Osteoblast (primary cell): ENCODE data around the gene ARSA. TPM values are rescaled to one million over a fixed set of nuclear protein-coding genes. Genes with fewer than 3 reads are reported as not detected.
A peak's percentile ranks its signal among the peaks of the same experiment; 100 is the strongest.

ENCODE experiments used
- DNase-seq: peaks from one replicate; pipeline ENCODE4 v3.0.0; 2011; ENCODE audit warnings: low spot score, mixed read lengths; ENCODE audit not compliant: insufficient read length; ENCODE audit errors: missing footprints
- H2AFZ ChIP-seq: 2 replicates; pipeline ENCODE4 v1.6.0; 2011; ENCODE audit warnings: mild to moderate bottlenecking, low read length
- H3K27ac ChIP-seq: 2 replicates; pipeline ENCODE4 v1.5.1; 2011; ENCODE audit warnings: mild to moderate bottlenecking, low read depth, low read length, moderate library complexity
- H3K27me3 ChIP-seq: 2 replicates; pipeline ENCODE4 v1.6.0; 2012; ENCODE audit warnings: mild to moderate bottlenecking, control low read depth, inconsistent platforms, low read length, moderate library complexity; ENCODE audit not compliant: insufficient read depth
- H3K36me3 ChIP-seq: 2 replicates; pipeline ENCODE4 v1.5.1; 2011; ENCODE audit warnings: mild to moderate bottlenecking, low read length, control low read depth, moderate library complexity; ENCODE audit not compliant: insufficient read depth
- H3K4me1 ChIP-seq: 2 replicates; pipeline ENCODE4 v1.5.1; 2011; ENCODE audit warnings: mild to moderate bottlenecking, low read length, control low read depth, moderate library complexity; ENCODE audit not compliant: insufficient read depth
- H3K4me2 ChIP-seq: 2 replicates; pipeline ENCODE4 v1.6.0; 2011; ENCODE audit warnings: mild to moderate bottlenecking, low read length; ENCODE audit not compliant: insufficient read depth
- H3K4me3 ChIP-seq: fragments of 200-600 bp; sonication (generic); 3 replicates; pipeline ENCODE4 v1.5.1; 2012; ENCODE audit warnings: mild to moderate bottlenecking, low read length, inconsistent platforms; ENCODE audit not compliant: insufficient read depth
- H3K79me2 ChIP-seq: 2 replicates; pipeline ENCODE4 v1.6.0; 2012; ENCODE audit warnings: mild to moderate bottlenecking, low read length, control low read depth, inconsistent platforms; ENCODE audit not compliant: insufficient read depth
- H3K9me3 ChIP-seq: 2 replicates; pipeline ENCODE4 v1.5.1; 2011; ENCODE audit warnings: low read depth, low read length, control low read depth
- H4K20me1 ChIP-seq: 2 replicates; pipeline ENCODE4 v1.6.0; 2012; ENCODE audit warnings: mild to moderate bottlenecking, low read length, control low read depth; ENCODE audit not compliant: insufficient read depth
- total RNA-seq: library from RNA; depleted of rRNA; stranded (reverse); fragments of >200 nt; gene quantifications from 2 replicates; pipeline ENCODE4 v1.2.3, GENCODE V29; 2012
- TF ChIP-seq, protein P1 (sequence below): IDR thresholded peaks from 2 replicates; pipeline ENCODE4 v1.5.1; 2011; ENCODE audit warnings: mild to moderate bottlenecking, low read depth, low read length, moderate library complexity; ENCODE audit errors: extremely low read depth

ARSA gene
- total RNA-seq, 1 donor: 38.4 TPM

DNA sequence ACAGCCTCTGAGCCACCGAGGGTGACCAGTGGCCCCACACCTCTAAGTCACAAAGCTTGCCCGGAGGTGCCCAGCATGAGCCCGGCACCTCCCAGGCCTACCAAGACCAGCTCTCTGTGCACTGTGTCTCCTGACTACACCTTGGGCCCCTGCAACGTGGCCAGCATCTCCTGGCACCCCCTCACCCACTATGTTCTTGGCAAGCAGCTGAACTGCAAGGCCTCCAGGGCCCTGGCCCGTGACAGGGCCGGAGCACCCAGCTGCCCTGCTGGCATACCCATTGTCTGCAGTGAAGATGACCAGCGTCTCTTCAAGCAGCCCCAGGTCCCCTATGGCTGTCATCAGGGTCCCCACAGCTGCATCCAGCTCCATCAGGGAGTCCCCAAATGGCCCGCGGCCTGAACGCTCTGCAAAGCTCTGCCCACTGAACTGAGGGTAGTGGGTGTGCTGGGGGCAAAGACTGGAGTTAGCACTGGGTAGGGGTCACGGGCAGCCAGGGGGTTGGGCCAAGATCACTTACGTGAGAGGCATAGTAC is 1.6 kb downstream of the ARSA start:
- H3K4me2 ChIP-seq: no peak overlapping the region

DNA sequence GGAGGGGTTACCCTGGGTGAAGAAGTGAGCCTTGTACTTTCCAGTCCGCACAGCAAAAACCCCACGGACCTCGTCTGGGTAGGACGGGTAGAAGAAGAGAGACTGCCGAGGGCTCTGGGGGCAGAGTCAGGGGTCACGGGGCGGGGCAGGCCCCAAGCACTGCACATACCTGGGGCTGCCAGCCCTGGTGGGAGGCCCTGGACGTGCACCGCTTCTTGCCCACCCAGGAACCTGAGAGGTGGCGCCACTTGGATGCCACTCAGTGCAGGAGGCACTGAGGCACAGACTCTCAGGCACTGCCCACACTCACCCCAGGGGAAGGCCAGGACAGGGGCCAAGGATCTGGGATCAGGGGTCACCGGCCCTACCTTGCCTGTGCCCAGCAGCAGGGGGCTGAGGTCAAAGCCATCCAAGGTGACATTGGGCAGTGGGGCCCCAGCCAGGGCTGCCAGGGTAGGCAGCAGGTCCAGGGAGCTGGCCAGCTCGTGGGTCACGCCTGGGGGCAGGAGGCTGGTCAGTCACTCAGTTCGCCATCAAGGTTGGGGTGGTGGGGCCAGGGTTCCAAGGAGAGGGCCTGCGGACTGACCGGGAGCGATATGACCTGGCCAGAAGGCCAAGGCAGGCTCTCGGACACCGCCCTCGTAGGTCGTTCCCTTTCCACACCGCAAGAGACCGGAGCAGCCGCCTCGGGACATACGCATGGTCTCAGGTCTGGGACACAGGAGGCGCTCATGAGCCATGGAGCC is 2.2 kb downstream of the ARSA start:
- no peak overlapping the region for H3K27ac ChIP-seq
- H3K4me3 ChIP-seq: no peak overlapping the region
- H3K79me2 ChIP-seq: peaks cover 5% of the 10 kb centered on the region
- no peak overlapping the region for H2AFZ ChIP-seq
- peak; percentile 49 for DNase-seq
- peaks cover 12% of the 10 kb centered on the region for H3K27me3 ChIP-seq
- H3K4me1 ChIP-seq: peaks cover 20% of the 10 kb centered on the region
- TF ChIP-seq, protein P1, sequence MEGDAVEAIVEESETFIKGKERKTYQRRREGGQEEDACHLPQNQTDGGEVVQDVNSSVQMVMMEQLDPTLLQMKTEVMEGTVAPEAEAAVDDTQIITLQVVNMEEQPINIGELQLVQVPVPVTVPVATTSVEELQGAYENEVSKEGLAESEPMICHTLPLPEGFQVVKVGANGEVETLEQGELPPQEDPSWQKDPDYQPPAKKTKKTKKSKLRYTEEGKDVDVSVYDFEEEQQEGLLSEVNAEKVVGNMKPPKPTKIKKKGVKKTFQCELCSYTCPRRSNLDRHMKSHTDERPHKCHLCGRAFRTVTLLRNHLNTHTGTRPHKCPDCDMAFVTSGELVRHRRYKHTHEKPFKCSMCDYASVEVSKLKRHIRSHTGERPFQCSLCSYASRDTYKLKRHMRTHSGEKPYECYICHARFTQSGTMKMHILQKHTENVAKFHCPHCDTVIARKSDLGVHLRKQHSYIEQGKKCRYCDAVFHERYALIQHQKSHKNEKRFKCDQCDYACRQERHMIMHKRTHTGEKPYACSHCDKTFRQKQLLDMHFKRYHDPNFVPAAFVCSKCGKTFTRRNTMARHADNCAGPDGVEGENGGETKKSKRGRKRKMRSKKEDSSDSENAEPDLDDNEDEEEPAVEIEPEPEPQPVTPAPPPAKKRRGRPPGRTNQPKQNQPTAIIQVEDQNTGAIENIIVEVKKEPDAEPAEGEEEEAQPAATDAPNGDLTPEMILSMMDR: no peak
- peaks cover 3% of the 10 kb centered on the region for H4K20me1 ChIP-seq
- no peak overlapping the region for H3K4me2 ChIP-seq
- no peaks in the 10 kb centered on the region for H3K9me3 ChIP-seq
- H3K36me3 ChIP-seq: no peaks in the 10 kb centered on the region

More for the DNA sequence above, 1.6 kb downstream of the ARSA start:
- H3K4me1 ChIP-seq: peaks cover 14% of the 10 kb centered on the region
- peaks cover 5% of the 10 kb centered on the region for H3K79me2 ChIP-seq
- TF ChIP-seq, protein P1: no peak
- H3K4me3 ChIP-seq: no peak overlapping the region
- DNase-seq: no peak
- H2AFZ ChIP-seq: no peak overlapping the region
- H3K36me3 ChIP-seq: no peaks in the 10 kb centered on the region
- H3K9me3 ChIP-seq: no peaks in the 10 kb centered on the region
- H3K27ac ChIP-seq: no peak overlapping the region
- peaks cover 5% of the 10 kb centered on the region for H3K27me3 ChIP-seq
- H4K20me1 ChIP-seq: peaks cover 3% of the 10 kb centered on the region

DNA sequence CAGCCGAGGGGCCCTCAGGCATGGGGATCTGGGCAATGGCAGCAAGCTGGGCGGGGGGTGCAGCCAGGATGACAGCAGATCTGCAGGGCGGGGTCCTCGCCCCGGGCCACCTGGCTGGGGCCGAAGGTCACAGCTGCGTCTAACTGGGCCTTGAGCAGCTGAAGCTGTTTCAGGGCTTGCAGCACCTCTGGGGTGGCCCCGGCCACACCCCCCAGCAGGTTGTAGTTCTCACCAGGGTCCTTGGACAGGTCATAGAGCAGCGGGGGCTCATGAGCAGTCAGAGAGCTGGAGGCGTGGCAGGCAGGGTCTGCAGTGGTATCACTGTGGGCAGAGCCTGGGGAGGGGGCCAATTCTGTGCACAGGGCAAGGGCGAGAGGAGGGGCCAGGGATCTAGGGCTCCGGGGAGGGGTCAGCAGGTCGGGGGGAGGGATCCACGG is 2.8 kb downstream of the ARSA start:
- TF ChIP-seq, protein P1: no peak
- H2AFZ ChIP-seq: no peak overlapping the region
- H3K9me3 ChIP-seq: no peaks in the 10 kb centered on the region

DNA sequence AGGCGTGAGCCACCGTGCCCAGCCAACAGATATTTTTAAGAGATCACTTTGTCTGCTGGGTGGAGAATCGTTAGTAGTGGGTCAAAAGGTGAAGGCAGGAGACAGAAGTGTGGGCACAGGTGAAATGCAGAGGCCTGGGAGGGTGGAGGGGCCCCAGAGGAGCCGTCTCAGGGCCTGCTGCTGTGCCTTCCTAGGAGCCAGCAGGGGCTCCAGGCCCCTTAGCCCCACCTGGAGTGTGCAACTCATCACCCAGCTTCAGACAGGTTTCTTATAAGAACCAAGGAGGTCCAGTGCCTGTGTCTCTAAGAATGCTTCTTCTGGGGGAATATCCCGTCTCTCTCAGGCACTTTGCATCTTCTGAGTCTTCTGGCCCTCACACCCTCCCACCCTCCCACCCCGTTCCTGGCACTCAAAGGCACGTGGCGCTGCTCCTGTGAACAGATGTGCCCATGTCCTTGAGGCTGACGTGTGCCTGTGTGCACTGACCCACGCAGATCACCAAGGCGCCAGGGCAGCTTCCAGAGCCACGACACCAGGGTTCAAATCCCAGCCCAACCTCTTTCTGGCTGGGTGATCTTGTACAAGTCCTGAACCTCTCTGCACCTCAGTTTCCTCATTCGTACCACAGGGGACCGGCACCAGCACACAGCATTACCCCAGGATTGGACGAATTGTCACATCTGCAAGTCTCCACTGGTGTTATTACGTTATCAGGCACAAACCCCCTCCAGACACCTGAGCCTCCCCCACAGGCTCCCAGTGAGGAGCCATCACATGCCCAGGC is 3.4 kb downstream of the ARSA start:
- H3K4me1 ChIP-seq: peaks cover 24% of the 10 kb centered on the region
- H3K36me3 ChIP-seq: no peaks in the 10 kb centered on the region
- no peak for DNase-seq
- H3K9me3 ChIP-seq: no peaks in the 10 kb centered on the region
- H4K20me1 ChIP-seq: peaks cover 3% of the 10 kb centered on the region
- peaks cover 17% of the 10 kb centered on the region for H3K27me3 ChIP-seq
- H3K79me2 ChIP-seq: peaks cover 5% of the 10 kb centered on the region
- TF ChIP-seq, protein P1: no peak
- H2AFZ ChIP-seq: no peak overlapping the region
- H3K27ac ChIP-seq: no peak overlapping the region
- H3K4me2 ChIP-seq: no peak overlapping the region
- H3K4me3 ChIP-seq: no peak overlapping the region

More for the DNA sequence above, 2.8 kb downstream of the ARSA start:
- Histone ChIP-seq H3K4me3 (no peak overlapping the region), H3K79me2 (peaks cover 5% of the 10 kb centered on the region), H3K4me1 (peaks cover 24% of the 10 kb centered on the region), H3K27ac (no peak overlapping the region), H4K20me1 (peaks cover 3% of the 10 kb centered on the region), H3K4me2 (no peak overlapping the region), H3K27me3 (peaks cover 12% of the 10 kb centered on the region), H3K36me3 (no peaks in the 10 kb centered on the region)
- DNase-seq: peak; percentile 43
